GM19035 (cell line): Measurements from ENCODE around the gene CTNNBL1.

Experiments used
- ATAC-seq: cut with Tn5 transposase; IDR thresholded peaks from one replicate; pipeline ENCODE4 v1.9.1; 2021; ENCODE audit not compliant: unreplicated experiment

CTNNBL1 gene

GRCh38 chr20:37895166-37895565 is 201.3 kb downstream of the CTNNBL1 start:
- no peak for ATAC-seq

DNA sequence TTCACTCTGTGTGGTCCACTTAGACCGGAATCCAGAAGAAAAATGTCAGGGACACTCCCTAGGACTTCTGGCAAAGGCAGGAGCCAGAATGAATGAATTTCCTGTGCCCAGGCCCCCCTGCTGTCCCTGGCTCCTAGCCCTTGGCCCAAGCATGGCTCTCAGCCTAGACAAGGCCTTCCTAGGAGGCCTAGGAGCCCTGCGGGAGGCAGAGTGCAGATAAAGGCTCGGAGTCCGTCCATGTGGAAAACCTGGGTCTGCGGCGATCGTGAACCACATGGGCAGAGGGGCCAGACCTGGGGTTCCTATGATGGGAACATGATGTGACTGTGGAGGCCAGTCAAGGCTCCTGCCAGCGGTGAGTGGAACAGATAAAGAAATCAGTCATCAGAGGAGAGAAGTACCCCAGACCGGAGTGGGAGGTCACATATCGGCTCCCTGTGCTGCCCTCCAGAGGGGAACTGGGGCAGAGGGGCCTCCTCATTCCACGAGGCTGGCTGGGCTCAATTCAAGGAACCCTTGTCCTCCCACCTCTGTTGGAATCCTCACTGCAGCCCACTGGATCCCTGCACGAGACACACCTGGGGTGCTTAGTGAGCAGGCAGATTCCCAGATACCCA is 203.2 kb downstream of the CTNNBL1 start:
- ATAC-seq: no peak

DNA sequence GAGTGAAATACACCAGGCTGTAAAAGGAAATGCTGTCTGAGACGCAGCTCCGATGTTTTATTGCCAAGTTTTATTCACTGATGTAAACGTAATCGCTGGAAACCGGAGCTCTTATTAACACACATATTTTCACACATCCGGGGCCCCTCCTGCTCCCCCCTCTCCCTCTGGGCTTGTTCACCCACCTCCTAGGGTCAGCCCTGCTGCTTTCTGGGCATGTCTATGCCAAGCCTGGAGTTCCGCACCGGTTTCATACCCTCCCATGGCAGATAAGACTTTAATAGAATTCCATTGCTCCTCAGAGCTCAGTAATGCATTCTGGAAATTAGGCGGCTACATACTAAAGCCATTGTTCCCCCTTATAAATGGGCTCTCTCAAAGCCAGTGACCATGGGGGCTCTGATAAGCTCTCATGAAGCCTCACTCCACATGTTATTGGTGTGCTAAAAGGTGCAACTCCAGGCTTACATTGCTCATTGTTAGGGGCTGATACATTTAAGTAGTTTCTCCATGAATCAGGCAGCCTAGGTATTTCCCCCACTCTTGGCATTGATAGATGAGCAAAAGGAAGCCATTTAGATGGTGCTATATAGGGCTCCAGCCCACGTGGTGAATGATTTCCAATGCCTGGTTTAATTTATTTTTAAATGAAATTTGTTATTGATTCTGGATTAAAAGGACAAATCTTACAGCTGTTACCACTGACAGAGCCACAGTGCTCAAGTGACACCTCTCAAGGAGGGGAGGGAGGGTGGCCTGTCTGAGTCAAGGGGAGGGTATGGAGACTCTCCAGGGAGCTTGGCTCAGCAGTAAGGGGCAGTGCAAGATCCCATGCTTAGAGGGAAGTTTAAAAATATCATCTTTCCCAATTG is 204.6 kb downstream of the CTNNBL1 start:
- ATAC-seq: no peak

- ATAC-seq: no peak
Measured at GRCh38 chr20:37899105-37900045, 205.5 kb downstream of the CTNNBL1 start.

DNA sequence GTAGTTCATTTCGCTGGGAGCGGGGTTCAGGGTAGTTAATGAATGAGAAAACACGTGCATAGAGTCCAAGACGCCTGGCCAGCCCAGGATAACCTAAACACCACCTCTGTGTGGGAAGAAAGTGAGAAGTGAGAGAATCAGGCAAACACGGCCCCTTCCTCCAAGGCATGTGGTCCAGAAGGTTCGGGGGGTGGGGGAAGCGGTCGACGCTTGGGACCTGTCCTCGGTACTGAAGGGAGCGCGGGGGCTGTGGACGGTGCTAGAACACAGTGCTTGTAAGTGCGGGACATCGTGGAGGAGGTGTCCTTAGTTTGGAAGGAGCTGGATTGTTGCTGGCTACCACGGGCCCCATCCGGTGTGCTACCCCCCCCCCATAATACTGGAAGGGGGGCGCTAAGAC is 207.4 kb downstream of the CTNNBL1 start:
- ATAC-seq: no peak

- no peak for ATAC-seq
Measured at GRCh38 chr20:37901654-37902503, 208.0 kb downstream of the CTNNBL1 start.

- no peak for ATAC-seq
Measured at GRCh38 chr20:37902504-37903313, 208.9 kb downstream of the CTNNBL1 start, which contains the start of gene VSTM2L. Gene VSTM2L, plus strand, starts transcription at chr20:37903127. Its CDS starts 224 bp downstream, at chr20:37903351.

- ATAC-seq: no peak
Measured at GRCh38 chr20:37903317-37904007, 209.6 kb downstream of the CTNNBL1 start.

- ATAC-seq: no peak
Measured at GRCh38 chr20:37904008-37904642, 210.3 kb downstream of the CTNNBL1 start.

DNA sequence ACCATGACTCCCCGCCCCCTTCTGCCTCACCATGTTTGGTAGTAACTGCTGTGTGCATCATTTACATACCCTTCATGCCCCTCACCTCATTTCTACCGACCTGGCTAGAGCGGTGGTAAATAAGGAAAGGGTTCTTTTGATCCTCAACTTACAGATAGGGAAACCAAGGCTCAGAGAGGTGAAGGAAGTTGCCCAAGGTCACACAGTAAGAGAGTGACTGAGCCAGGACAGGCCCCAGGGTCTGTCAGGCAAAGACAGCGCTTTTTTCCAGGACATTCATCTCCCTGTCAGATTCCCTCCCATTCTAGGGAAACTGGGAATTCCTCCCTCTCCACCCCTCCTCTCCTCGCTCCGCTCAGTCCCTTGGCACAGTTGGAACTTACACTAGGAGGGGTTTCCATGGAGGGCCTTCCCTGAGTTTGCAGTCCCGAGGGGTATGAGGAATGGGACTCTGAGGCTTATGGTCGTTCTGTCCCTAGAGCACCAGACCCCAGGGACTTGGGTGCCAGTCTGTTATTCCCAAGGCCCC is 211.1 kb downstream of the CTNNBL1 start:
- ATAC-seq: no peak

- no peak for ATAC-seq
Measured at GRCh38 chr20:37905671-37906613, 212.1 kb downstream of the CTNNBL1 start.

DNA sequence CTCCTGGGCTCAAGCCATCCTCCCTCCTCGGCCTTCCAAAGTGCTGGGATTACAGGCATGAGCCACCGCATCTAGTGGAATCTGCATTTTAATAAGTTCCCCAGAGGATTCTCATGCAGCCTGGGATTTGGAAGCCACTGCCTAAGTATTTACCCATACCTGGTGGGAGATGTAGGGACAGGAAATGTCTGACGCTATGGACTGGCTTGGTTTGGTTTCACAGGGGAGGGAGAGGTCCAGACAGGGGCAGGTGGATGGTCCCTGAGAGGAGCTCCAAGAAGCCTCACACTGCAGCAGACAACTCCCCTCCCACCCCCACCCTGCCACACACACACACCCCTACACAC is 213.5 kb downstream of the CTNNBL1 start:
- ATAC-seq: no peak

GRCh38 chr20:37907677-37908401 is 214.0 kb downstream of the CTNNBL1 start:
- ATAC-seq: no peak

GRCh38 chr20:37911261-37911660 is 217.4 kb downstream of the CTNNBL1 start:
- no peak for ATAC-seq

DNA sequence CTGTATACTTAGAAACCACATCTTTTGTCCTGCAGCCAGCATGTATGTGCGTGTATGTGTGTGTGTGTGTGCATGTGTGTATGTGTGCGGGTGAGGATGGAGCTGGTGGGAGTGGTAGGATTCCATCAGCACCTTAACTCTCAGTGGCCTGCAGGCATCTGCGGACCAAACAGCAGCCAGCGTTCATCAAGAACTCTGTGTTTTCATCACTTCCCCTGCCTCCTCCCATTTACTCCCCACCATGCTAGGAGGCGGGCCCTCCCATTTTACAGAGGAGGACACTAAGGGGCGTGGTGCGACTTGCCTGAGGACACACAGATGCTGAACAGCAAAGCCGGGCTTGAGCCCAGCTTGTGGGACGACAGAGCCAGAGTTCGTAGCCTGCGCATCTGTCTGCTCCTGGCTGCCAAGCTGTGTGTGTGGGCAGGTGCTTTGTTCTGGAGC is 218.0 kb downstream of the CTNNBL1 start:
- no peak for ATAC-seq

- no peak for ATAC-seq
Measured at GRCh38 chr20:37912874-37913273, 219.0 kb downstream of the CTNNBL1 start.
